Gastroesophageal sphincter (tissue), 4 donors: Measurements from ENCODE around the gene SLC12A8. TPM values are rescaled to one million over a fixed set of nuclear protein-coding genes. Genes with fewer than 3 reads are reported as not detected.

Experiments
- ATAC-seq: fragments of 150-250 bp; one replicate; pipeline ENCODE4 v1.9.1; 2016; ENCODE audit warnings: mild to moderate bottlenecking, moderate library complexity
- H3K27ac ChIP-seq, 4 donors: fragments of 200-600 bp; sonication (generic) in 3 of 4; 1 replicate in 3 of 4; 2 replicates in 1 of 4; pipeline ENCODE4 v1.5.1; 2016 to 2019
- H3K27me3 ChIP-seq: fragments of 200-600 bp; sonication (generic); one replicate; pipeline ENCODE4 v1.5.1; 2019
- H3K36me3 ChIP-seq, 2 donors: fragments of 200-600 bp; sonication (generic); one replicate each; pipeline ENCODE4 v1.5.1; 2019; ENCODE audit warnings: control low read depth in 1 of 2
- H3K4me1 ChIP-seq, 3 donors: fragments of 200-600 bp; sonication (generic); 1 replicate in 2 of 3; 2 replicates in 1 of 3; pipeline ENCODE4 v1.5.1; 2016 to 2019; ENCODE audit warnings: control low read depth in 2 of 3
- H3K4me3 ChIP-seq, 2 donors: fragments of 200-600 bp; sonication (generic); one replicate each; pipeline ENCODE4 v1.5.1; 2019; ENCODE audit warnings: mild to moderate bottlenecking in 1 of 2, moderate library complexity in 1 of 2
- H3K9me3 ChIP-seq, 3 donors: fragments of 200-600 bp; sonication (generic); one replicate each; pipeline ENCODE4 v1.5.1; 2017 to 2019; ENCODE audit warnings: control low read depth in 2 of 3
- CTCF ChIP-seq, 4 experiments: fragments of 200-600 bp in 2 of 4; fragments of 450-650 bp in 2 of 4; sonication (generic) in 1 of 4; IDR thresholded peaks; one replicate each; pipeline ENCODE4 v1.5.1; 2017 to 2019; ENCODE audit warnings: antibody characterized with exemption in 4 of 4, mild to moderate bottlenecking in 2 of 4, moderate library complexity in 2 of 4
- EP300 ChIP-seq: sonication (generic); formaldehyde crosslinking; IDR thresholded peaks from one replicate; pipeline ENCODE4 v1.6.1; 2017; ENCODE audit warnings: antibody characterized with exemption, mild to moderate bottlenecking
- POLR2A ChIP-seq, 2 donors: fragments of 450-650 bp; IDR thresholded peaks; one replicate each; pipeline ENCODE4 v1.6.1; 2017; ENCODE audit warnings: antibody characterized with exemption in 2 of 2, mild to moderate bottlenecking in 2 of 2, moderate library complexity in 1 of 2
- POLR2AphosphoS5 ChIP-seq: sonication (generic); formaldehyde crosslinking; IDR thresholded peaks from one replicate; pipeline ENCODE4 v1.6.1; 2017; ENCODE audit warnings: antibody characterized with exemption
- WGBS, 2 donors: methylation state at CpG; one replicate each; pipeline ENCODE4 v1.1.5; 2018; ENCODE audit warnings: low coverage in 1 of 2; 5-methylcytosine and 5-hydroxymethylcytosine counted together
- total RNA-seq, 4 donors: library from RNA; depleted of rRNA; stranded (reverse); fragments of >200 nt; gene quantifications; one replicate each; pipeline ENCODE4 v1.1.0, GENCODE V29; 2016

SLC12A8 gene
- total RNA-seq, 4 donors from 2014 or later = 0.13 to 2.3 (median 0.54) TPM; not detected in 1

- Histone ChIP-seq H3K36me3 (no peaks in the 10 kb centered on the region), H3K9me3 (no peaks in the 10 kb centered on the region), H3K4me3 (no peak overlapping the region), H3K27me3 (no peaks in the 10 kb centered on the region), H3K27ac (peak overlapping the region in 1 of 4 donors; percentile 11), H3K4me1 (peaks cover 0 to 18% (median 3%) of the 10 kb centered on the region in 3 donors)
- TF ChIP-seq CTCF (IDR thresholded peaks at IDR 0.05) (peak in 3 of 4 experiments; percentile 18 to 49 (median 20)), POLR2A (IDR thresholded peaks at IDR 0.05) (no peak), POLR2AphosphoS5 (no peak), EP300 (no peak)
- WGBS, 2 donors = 71 to 82% methylated on average over 12 to 13 of the region's 14 CpGs
- ATAC-seq = no peak
These were observed 61.8 kb downstream of the SLC12A8 start for GRCh38 chr3:125150525-125151441.

GRCh38 chr3:125149462-125149861 is 63.1 kb downstream of the SLC12A8 start:
- no peak for TF ChIP-seq CTCF (IDR thresholded peaks at IDR 0.05)
- no peak for TF ChIP-seq POLR2AphosphoS5
- no peak for TF ChIP-seq POLR2A (IDR thresholded peaks at IDR 0.05)
- no peak for TF ChIP-seq EP300
- peak overlapping the region in 1 of 4 donors; percentile 62 for H3K27ac ChIP-seq
- no peaks in the 10 kb centered on the region for H3K27me3 ChIP-seq
- H3K9me3 ChIP-seq = no peaks in the 10 kb centered on the region
- no peak for ATAC-seq
- H3K4me3 ChIP-seq = no peak overlapping the region
- H3K36me3 ChIP-seq = no peaks in the 10 kb centered on the region
- peaks cover 0 to 24% (median 5%) of the 10 kb centered on the region in 3 donors for H3K4me1 ChIP-seq

GRCh38 chr3:125148836-125149235 is 63.7 kb downstream of the SLC12A8 start:
- H3K27ac ChIP-seq = peak overlapping the region in 3 of 4 donors; percentile 24 to 62 (median 45)
- H3K27me3 ChIP-seq = no peaks in the 10 kb centered on the region
- ATAC-seq = peak; percentile 73
- H3K4me1 ChIP-seq = peaks cover 0 to 30% (median 10%) of the 10 kb centered on the region in 3 donors
- H3K9me3 ChIP-seq = no peaks in the 10 kb centered on the region
- no CpG with 5 or more reads among the region's 17 CpGs for WGBS, 2 donors
- H3K4me3 ChIP-seq = no peak overlapping the region
- H3K36me3 ChIP-seq = no peaks in the 10 kb centered on the region
- TF ChIP-seq EP300 (no peak), CTCF (IDR thresholded peaks at IDR 0.05) (no peak), POLR2A (IDR thresholded peaks at IDR 0.05) (no peak), POLR2AphosphoS5 (no peak)

- ATAC-seq = no peak
- Histone ChIP-seq H3K4me1 (peaks cover 0 to 35% (median 15%) of the 10 kb centered on the region in 3 donors), H3K36me3 (no peaks in the 10 kb centered on the region), H3K4me3 (no peak overlapping the region), H3K27ac (peak overlapping the region in 3 of 4 donors; percentile 45 to 62 (median 51)), H3K9me3 (no peaks in the 10 kb centered on the region), H3K27me3 (no peaks in the 10 kb centered on the region)
- WGBS, 2 donors = 71 to 92% methylated on average over 1 to 3 of the region's 7 CpGs
- TF ChIP-seq POLR2A (IDR thresholded peaks at IDR 0.05) (no peak), POLR2AphosphoS5 (no peak), EP300 (no peak), CTCF (IDR thresholded peaks at IDR 0.05) (no peak)
These were observed 64.3 kb downstream of the SLC12A8 start for GRCh38 chr3:125148016-125148812.
